Measurements from ENCODE around the gene ANKMY1.
A peak's percentile ranks its signal among the peaks of the same experiment; 100 is the strongest.

The ANKMY1 gene, protein sequence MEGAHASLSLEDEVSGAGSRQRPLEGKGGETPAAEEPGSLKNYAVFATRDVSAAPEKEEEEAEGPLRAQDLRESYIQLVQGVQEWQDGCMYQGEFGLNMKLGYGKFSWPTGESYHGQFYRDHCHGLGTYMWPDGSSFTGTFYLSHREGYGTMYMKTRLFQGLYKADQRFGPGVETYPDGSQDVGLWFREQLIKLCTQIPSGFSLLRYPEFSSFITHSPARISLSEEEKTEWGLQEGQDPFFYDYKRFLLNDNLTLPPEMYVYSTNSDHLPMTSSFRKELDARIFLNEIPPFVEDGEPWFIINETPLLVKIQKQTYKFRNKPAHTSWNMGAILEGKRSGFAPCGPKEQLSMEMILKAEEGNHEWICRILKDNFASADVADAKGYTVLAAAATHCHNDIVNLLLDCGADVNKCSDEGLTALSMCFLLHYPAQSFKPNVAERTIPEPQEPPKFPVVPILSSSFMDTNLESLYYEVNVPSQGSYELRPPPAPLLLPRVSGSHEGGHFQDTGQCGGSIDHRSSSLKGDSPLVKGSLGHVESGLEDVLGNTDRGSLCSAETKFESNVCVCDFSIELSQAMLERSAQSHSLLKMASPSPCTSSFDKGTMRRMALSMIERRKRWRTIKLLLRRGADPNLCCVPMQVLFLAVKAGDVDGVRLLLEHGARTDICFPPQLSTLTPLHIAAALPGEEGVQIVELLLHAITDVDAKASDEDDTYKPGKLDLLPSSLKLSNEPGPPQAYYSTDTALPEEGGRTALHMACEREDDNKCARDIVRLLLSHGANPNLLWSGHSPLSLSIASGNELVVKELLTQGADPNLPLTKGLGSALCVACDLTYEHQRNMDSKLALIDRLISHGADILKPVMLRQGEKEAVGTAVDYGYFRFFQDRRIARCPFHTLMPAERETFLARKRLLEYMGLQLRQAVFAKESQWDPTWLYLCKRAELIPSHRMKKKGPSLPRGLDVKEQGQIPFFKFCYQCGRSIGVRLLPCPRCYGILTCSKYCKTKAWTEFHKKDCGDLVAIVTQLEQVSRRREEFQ

DNA sequence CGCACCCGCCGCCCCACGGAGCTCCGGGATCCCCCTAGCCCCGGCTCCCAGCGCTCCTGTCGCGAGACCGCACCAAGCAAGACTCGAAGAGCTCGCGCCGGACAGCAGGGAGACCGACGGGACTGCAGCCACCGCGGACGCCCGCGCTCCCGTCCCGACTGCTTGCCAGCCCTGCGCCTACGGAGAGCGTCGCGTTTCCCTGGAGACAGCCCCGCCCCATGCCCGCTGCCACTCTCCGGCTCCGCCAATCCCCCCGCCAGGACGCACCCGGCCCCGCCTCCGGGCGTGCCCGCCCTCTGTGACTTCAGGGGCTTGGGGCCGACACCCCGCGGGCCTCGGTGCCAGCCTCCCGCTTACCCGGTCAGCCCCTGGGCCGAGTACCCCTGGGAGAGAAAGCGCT lies at the start of gene ANKMY1:
TSS of gene ANKMY1 (minus strand) at position 181 of the 400 bp plus-strand sequence. CDS start 653 bp downstream, outside the sequence.
- peak; percentile 71 for DNase-seq

DNA sequence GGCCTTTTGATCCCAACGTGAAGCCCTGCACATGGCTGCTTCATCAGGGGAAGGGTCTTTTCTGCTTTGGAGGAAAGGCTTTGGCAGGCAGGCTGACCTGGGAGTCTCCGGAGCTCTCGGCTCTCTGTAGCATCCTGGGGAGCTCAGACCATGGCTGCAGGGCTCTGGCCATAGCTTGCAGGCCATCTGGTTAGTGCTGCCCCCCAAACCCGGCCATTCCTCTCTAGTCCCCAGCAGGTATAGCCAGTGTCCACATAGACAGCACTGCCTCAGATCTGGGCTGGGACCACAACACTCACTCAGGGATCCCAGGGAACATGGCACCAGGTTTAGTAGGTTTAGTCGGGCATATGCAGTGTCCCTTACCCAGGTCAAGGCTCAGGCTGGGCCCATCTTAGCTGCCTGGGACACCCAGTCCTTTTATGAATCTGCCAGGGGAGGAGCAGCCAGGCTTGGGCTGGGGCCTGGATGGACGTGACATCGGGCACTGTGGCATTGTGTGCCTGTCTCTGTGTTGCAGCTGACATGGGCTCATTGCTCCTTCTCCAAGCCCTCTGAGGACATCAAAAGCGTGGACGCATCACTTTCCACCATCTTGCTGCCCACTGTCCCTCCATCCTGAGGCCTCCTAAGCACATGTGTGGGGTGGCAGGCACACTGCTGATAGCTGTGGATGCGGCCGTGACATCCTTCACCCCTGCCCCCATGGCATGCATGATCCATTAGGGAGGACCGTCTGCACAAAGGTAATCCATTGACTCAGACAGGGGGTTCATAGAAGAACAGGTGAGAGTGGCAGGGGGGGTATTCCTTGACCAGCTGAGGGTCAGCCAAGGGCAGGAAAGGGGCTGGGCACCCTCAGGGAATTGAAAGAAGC lies 48.3 kb upstream of the ANKMY1 start:
- DNase-seq: no peak

DNA sequence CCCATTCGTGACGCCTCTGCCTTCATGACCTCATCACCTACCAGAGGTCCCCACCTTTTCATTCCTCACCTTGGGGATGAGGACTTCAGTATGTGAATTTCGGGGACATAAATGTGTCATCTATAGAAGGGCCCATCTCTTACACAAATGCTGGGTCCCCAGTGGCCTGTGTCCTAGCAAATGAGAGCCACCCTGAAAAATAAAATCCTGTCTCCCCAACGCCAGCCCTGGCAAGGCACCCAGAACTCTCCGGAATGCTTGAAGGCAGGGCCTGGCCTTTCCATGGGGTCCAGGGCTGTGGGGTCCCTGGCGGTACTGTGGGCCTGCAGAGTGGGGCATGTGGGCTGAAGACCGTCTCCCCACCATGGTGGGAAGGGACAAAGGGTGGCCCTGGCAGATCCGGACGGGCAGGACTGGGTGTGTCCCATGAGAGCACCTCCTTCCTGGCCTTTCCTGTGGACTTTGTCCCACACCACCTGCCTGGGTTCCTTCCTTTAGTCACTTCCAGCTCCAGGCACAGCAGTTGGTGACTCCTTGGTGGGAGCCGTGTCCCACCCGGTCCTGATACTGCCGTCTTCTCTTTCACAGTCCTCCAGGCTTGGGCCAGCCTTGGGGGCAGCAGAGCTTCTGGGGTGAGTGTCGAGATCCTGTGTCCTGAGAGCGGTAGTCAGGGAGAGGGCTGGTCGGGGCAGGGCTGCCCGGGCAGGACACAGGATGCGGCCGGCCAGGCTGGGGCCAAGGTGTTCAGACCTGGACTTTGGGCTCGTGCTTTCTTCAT lies 47.3 kb upstream of the ANKMY1 start:
- no peak for DNase-seq

DNA sequence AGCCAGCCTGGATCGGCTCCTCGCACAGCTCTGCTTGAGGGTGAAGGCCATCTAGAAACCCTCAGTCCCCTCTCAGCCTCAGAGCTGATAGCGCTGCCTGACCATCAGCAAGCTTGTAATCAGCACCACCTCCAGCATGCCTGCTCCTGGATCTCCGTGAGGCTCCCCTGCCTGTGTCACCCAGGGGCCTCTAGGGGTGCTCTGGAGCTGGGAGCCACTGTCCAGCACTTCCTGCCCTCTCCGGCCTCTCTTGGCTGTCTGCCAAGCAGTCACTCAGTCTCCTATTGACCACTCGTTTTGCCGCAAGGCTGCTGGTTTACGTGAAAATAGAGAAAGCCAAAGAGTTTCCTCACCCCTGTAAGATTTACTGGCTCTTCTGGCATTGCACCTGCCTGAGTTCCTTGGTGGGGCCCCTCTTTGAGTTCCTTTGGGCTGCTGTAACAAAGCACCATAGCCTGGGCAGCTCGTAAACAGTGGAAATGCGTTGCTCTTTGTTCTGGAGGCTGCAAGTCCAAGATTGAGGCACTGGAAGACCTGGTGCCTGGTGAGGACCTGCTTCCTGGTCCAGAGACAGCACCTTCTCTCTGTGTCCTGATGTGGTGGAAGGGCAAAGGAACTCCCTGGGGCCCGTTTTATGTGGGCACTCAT lies 46.6 kb upstream of the ANKMY1 start:
- no peak for DNase-seq

DNA sequence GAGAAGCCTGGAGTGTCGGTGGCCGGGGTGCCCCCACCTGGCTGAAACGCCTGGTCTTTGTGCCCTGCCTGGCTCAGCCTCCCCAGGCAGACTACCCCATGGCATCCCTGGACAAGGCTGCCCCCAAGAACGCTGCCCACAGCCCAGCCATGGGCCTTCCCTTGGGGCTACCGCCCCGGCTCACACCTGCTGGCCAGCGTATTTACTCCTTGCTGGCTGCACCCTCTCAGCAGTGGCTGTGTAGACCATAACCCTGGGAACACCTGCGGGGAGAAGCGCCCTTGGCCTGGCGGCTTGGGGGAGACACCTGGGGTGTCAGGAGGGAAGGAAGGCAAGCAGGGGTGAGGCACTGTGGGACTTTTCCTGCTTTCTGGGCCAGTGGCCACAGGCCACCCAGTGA lies 46.1 kb upstream of the ANKMY1 start:
- no peak for DNase-seq

DNA sequence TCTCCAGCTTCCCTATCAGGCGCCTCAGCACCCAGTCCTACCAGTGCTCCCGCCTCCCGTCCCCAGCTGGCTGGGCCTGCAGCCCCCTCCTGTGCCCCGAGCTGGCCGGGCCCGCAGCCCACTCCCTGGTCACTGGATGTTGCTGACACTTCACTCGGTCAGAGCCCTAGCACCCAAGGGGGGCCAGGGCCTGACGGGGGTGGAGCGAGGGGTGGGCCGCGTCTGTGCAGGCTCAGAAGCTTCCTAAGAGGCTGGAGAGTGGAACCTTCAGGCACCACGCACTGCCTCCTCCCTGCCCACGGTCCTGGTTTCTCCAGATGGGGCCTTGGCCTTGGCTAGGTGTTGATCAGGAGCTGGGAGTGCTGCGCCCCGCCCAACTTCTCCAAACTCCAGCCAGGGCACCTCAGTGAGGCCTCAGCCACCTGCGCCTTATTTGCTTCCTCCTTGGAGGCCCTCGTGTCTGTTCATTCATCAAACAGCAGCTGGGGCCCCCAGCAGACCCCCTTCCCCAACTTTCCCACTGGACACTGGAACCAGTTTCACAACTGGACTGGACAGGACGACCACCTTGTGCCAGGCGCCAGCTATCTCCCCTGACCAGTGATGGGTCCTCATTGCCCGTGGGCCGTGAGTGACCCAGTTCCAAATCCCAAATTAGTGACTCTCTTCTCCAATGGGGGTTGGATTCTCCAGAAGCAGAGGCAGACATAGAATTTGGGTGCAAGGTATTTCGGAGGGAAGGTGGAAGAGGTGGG lies 45.5 kb upstream of the ANKMY1 start:
- DNase-seq: no peak

DNA sequence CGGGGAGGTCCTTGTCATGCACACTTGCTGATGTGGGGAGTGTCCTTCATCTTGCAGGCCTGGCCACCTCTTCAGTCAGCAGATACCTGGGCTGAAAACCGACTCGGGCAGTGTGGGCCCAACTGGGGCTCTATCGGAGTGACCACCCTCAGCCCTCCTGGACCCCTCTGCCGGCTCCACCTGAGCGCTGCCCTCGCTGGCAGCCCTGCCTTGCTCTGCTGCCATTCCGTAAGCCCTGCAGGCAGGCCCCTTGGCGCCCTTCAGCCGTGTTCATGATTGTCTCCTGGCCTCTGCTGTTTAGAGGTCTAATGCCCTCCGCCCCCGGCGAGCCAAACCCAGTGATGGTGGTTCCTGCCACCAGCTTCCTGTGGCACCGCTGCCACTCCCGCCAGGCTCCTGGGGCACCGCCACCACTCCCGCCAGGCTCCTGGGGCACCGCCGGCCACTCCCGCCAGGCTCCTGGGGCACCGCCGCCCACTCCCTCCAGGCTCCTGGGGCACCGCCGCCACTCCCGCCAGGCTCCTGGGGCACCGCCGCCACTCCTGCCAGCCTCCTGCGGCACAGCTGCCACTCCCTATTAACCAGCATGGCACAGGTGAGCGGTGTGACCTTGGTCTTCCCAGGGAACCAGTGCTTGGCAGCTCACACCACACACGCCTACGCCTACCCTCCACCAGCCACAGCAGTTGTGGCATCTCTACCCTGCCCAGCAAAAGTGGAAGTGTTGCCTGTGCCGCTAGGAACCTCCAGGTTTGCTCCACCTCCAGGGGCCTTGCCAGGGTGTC lies 44.7 kb upstream of the ANKMY1 start:
- no peak for DNase-seq

DNA sequence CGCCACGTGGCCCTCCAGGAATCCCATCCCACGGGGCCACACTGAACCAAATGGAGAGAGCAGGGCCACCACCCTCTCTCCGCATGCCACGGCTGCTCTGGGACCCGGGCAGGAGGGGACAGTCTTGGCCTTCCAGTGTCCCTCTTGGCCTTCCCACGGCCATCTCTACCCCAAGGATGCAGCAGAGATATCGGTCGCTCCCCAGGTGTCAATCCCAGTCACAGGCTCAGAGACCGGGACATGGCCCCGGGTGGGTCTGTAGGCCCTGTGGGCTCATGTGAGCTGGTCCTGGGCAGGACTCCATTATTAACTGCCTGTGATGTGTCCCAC lies 44.0 kb upstream of the ANKMY1 start:
- DNase-seq: no peak

DNA sequence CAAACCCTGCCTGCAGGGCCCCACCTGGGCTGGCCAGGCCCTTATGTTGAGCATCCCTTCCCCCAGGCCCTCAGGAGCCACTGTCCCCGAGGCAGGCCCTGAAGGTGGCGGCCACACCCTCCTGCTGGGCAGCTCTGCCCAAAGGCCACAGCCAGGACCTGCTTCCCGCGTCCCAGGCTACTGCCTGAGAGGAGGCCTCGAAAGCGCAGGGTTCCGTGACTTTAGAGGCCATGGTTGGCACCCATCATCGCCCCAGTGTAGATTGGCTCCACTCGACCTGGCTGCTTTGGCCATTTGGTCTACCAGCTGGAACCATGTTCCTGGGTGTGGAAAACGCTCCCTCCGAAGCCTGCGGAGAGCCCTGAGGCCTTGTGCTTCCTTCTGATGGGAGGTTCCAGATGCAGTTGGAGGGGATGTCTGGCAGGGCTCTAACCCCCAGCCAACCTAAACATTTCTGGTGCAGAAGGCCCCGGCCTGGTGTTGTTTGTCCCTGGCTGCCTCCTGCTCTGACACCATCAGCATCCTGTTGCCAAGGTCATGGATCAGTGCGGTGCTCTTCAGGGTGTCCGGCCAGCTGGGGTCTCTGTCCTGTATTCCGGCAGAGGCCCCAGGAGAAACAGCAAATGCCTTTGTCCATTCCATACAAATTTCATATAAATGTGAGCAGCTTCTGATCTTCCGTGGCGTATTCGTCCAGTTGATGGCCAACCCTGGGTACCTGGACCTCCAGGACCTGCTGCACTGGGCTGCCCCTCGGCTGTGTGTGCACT lies 43.5 kb upstream of the ANKMY1 start:
- DNase-seq: no peak

DNA sequence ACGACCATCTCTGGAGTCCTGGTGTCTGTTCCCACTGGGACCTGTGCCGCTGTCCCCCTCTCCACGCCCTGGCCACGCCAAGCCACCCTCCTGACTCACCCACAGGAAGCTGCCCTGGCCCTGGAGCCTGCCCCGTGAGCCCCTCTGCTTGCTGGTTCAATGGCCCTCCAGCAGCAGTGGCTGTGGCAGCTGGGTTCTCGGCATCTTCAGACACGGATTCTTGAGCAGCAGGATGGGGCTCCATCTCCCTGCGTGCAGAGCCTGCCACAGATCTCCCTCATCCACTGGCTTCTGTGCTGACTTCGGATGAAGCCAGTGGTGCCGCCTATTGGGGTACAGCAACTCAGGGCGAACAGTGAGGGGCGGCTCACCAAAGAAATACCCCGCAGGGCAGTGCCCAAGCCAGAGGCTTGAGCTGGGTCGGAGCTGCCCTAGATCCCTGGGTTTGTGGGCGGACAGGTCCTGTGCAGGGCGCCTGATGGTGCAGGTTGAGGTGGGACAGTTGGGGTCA lies 42.7 kb upstream of the ANKMY1 start:
- DNase-seq: no peak

DNA sequence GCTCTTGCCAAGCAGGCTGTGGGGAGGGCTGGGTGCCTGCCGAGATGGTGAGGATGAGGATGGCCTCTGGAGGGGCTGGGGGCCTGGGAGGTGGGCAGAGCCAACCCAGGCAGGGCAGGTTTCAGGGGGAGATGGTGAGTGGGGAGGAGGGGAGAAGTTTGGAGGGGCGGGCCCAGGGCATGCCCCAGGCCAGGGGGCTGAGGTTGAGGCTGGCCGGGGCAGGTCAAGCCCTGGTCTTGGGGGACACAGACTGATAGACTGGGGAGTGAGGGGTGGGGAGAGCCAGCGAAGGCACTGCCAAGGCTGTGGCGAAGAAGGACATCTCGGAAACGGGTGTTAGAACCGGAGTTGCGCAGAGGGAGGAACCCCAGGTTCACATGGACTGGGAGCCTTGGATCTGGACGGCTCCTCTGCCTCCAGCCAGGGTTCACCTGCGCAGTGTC lies 41.4 kb upstream of the ANKMY1 start:
- DNase-seq: no peak

DNA sequence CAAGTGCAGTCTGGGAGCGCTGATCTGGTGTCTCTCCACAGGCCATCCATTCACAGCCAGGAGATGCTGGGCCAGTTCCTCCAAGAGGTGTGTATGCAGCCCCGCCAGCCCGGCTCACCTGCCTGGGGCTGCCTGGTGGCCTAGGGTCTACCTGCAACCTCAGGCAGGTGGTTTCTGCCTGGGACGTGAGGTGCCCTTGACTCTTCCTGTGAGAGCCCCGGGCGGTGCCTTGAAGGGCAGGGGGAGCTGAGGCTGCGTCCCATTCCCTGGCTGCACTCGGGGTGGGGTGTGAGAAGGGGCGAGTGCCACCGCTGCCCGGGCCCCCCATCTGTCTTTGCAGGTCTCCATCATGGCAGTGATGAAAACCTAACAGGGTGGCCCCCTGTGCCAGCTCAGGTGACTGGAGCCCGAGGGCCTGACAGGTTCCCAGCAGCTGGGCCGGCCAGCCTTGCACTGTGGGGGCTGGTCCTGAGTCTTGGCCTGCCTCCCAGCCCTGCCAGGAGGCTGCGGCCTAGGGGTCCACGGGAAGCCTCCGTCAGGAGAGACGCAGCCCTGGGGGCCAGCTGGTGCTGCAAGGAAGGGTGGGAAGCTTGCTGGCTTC lies 40.6 kb upstream of the ANKMY1 start:
- no peak for DNase-seq

DNA sequence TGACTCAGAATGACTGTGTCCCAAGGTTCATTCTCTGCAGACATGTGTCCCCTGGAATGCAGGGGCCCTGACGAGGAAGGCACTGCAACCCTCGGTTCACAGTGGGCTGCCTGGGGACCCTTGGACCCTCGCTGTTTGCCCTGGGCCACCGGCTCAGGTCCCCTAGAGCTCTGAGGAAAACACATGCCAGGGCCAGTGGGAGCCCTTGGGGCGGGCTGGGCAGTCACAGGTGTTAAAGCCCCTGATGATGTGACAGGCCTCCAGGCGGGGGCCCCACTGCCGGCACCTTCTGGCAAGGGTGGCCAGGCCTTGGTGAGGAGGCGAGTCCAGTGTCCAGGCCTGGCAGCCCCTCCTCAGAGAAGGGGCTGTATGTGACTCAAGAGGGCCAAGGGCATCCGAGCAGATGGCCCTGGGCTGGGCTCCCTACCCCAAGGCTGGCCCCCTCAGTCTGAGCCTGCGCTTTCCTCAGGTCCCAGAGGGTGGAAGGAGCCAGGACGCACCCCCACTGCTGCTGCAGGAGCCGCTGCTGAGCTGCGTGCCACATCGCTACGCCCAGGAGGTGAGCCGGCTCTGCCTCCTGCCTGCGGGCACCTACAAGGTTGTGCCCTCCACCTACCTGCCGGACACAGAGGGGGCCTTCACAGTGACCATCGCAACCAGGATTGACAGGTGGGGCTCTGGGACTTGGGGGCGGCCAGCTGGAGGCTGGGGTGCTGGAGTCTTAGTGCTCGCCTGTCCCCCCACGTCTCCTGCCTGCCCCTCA lies 39.8 kb upstream of the ANKMY1 start:
- DNase-seq: no peak

DNA sequence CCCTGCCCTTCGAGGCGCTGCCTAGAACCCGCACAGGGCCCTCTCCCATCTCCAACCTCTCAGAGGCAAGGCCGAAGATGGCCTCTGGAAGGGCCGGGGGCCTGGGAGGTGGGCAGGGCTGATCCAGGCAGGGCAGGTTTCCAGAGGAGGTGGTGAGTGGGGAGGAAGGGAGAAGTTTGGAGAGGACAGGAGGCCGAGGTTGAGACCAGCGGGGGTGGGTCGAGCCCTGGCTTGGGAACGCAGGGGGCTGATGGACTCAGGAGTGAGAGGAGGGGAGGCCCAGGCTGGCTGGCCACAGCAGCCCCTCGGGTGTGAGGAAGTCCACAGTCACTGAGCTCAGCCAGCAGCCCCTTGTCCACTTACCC lies 39.2 kb upstream of the ANKMY1 start:
- no peak for DNase-seq

DNA sequence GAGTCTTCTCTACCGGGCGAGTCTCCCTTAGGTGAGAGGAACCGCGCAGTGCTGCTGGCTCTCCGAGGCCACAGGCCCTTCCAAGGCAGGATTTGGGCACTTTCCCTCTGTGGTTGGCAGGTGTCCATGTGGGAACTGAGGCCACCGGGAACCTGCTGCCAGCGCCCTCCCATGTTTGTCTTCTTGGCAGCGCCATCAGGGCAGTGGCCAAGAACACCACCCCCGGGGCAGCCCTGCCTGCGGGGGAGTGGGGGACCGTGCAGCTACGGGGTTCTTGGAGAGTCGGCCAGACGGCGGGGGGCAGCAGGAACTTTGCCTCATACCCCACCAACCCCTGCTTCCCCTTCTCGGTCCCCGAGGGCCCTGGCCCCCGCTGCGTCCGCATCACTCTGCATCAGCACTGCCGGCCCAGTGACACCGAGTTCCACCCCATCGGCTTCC lies 38.7 kb upstream of the ANKMY1 start:
- DNase-seq: no peak

DNA sequence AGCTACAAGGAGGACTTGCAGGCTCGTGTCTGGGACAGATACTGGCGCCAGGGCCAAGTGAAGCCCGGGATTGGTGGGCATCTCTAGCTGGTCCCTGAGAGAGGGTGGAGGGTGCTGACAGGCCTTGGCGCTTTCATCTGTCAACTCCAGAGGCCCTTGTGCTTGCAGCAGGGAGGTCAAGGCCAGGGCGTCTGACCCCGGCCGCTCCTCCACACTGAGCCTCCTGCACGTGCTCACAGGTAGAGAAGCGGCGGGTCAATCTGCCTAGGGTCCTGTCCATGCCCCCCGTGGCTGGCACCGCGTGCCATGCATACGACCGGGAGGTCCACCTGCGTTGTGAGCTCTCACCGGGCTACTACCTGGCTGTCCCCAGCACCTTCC lies 38.3 kb upstream of the ANKMY1 start:
- DNase-seq: no peak

DNA sequence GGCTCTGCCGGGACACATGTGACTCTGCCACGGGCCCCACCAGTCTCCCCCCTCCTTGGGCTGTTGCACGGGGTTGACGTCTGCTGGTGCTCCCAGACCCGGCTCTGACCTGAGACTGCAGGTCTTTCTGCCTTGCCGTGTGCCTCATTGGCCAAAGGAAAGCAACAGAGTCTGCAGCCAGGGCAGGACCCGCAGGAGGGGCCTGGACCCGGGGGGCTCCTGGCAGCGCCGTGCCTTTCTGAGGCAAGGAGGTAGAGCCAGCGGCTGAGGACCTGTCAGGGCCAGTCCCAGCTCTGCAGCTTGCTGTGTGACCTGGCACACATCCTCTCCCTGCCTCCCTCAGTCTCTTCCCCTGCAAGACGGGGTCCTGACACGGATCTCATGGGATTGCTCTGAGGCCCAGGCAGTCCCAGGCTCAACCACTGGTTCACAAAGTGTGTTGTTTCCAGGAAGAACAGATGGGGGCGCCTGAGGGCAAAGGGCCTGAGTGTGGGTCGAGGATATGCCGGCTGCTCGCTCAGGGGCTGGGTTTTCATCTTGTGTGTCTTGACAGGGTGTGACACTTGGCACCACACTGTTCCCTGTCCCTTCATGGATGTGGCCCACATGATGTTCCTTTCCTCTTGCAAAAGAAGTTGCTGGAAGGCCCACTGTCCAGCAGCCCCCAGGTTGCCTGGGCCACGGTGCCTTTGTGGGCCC lies 37.7 kb upstream of the ANKMY1 start:
- no peak for DNase-seq

Measured in fibroblast of skin of right quadriceps (primary cell).